Thoracic aorta (tissue), 2 donors: ENCODE results near the gene PCDH9. TPM values are rescaled to one million over a fixed set of nuclear protein-coding genes. Genes with fewer than 3 reads are reported as not detected.

ENCODE experiments used
- ATAC-seq: fragments of 150-250 bp; one replicate; pipeline ENCODE4 v1.8.0; 2017; ENCODE audit warnings: low read depth; ENCODE audit not compliant: insufficient number of reproducible peaks, low FRiP score
- DNase-seq: peaks from one replicate; pipeline ENCODE4 v3.0.0-alpha.2; 2020; ENCODE audit warnings: low spot score
- H3K27ac ChIP-seq, 2 donors: fragments of 200-600 bp; sonication (generic); 1 replicate in 1 of 2; 2 replicates in 1 of 2; pipeline ENCODE4 v1.5.1; 2016; ENCODE audit warnings: mild to moderate bottlenecking in 2 of 2, moderate library complexity in 2 of 2
- H3K27me3 ChIP-seq: fragments of 200-600 bp; sonication (generic); replicated peaks from 2 replicates; pipeline ENCODE4 v1.6.0; 2016; ENCODE audit warnings: mild to moderate bottlenecking; ENCODE audit not compliant: insufficient read depth
- H3K36me3 ChIP-seq: fragments of 200-600 bp; sonication (generic); one replicate; pipeline ENCODE4 v1.5.1; 2016
- H3K4me1 ChIP-seq, 2 donors: fragments of 200-600 bp; sonication (generic); 1 replicate in 1 of 2; 2 replicates in 1 of 2; pipeline versions ENCODE4 v1.5.1 to v1.6.0; 2016; ENCODE audit warnings: low read depth in 2 of 2, mild to moderate bottlenecking in 1 of 2; ENCODE audit not compliant: control insufficient read depth in 1 of 2
- H3K4me3 ChIP-seq: fragments of 200-600 bp; sonication (generic); 2 replicates; pipeline ENCODE4 v1.5.1; 2016; ENCODE audit warnings: mild to moderate bottlenecking
- H3K9me3 ChIP-seq: fragments of 200-600 bp; sonication (generic); 2 replicates; pipeline ENCODE4 v1.5.1; 2016
- CTCF ChIP-seq: fragments of 200-600 bp; sonication (generic); IDR thresholded peaks from one replicate; pipeline ENCODE4 v1.5.1; 2019; ENCODE audit warnings: antibody characterized with exemption
- total RNA-seq, 2 donors: library from RNA; depleted of rRNA; stranded (reverse); fragments of >200 nt; gene quantifications; one replicate each; pipeline versions ENCODE4 v1.1.0 to v1.2.3, GENCODE V29; 2016

Gene PCDH9
- total RNA-seq, 2 donors from 2014 or later, result 12.3 to 15.3 TPM

DNA sequence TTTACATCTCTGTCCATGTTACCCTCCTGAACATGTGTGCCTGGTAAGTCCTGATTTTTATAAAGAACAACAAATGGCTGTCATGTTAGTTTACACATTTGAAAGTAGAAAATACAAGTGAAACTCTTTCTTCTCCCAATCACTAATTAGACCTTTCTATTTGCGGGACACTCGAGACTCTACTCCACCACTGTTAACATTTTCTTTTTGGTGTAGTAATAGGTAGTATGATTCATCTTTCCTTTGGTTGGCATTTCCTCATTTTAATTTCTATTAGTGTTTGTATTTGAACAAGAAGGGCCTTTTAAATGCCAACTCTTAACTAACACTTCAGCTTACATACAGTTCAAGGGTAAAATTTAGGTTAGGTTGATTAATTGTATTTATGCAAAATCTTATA is 371.1 kb downstream of the PCDH9 start:
- Histone ChIP-seq H3K4me3 (no peak overlapping the region), H3K36me3 (no peaks in the 10 kb centered on the region), H3K9me3 (no peaks in the 10 kb centered on the region), H3K27me3 (no peaks in the 10 kb centered on the region), H3K27ac (no peak overlapping the region), H3K4me1 (no peaks in the 10 kb centered on the region)
- TF ChIP-seq CTCF, result no peak
- no peak for ATAC-seq
- no peak for DNase-seq

- H3K4me1 ChIP-seq, result no peaks in the 10 kb centered on the region
- DNase-seq (no peak), ATAC-seq (no peak)
- TF ChIP-seq CTCF, result no peak
- no peaks in the 10 kb centered on the region for H3K9me3 ChIP-seq
- H3K27ac ChIP-seq, result no peak overlapping the region
- no peaks in the 10 kb centered on the region for H3K27me3 ChIP-seq
- no peaks in the 10 kb centered on the region for H3K36me3 ChIP-seq
- H3K4me3 ChIP-seq, result no peak overlapping the region
These were observed 372.0 kb downstream of the PCDH9 start for GRCh38 chr13:66858163-66858562.

GRCh38 chr13:66855131-66855530 is 375.0 kb downstream of the PCDH9 start:
- Histone ChIP-seq H3K9me3 (no peaks in the 10 kb centered on the region), H3K36me3 (no peaks in the 10 kb centered on the region), H3K27ac (no peak overlapping the region), H3K4me1 (no peaks in the 10 kb centered on the region), H3K27me3 (no peaks in the 10 kb centered on the region), H3K4me3 (no peak overlapping the region)
- no peak for DNase-seq
- no peak for ATAC-seq
- no peak for TF ChIP-seq CTCF

- no peaks in the 10 kb centered on the region for H3K4me1 ChIP-seq
- no peak overlapping the region for H3K4me3 ChIP-seq
- no peaks in the 10 kb centered on the region for H3K36me3 ChIP-seq
- ATAC-seq, result no peak
- H3K27me3 ChIP-seq, result no peaks in the 10 kb centered on the region
- H3K9me3 ChIP-seq, result no peaks in the 10 kb centered on the region
- DNase-seq, result no peak
- H3K27ac ChIP-seq, result no peak overlapping the region
- no peak for TF ChIP-seq CTCF
These were observed 376.6 kb downstream of the PCDH9 start for GRCh38 chr13:66853564-66853963.

DNA sequence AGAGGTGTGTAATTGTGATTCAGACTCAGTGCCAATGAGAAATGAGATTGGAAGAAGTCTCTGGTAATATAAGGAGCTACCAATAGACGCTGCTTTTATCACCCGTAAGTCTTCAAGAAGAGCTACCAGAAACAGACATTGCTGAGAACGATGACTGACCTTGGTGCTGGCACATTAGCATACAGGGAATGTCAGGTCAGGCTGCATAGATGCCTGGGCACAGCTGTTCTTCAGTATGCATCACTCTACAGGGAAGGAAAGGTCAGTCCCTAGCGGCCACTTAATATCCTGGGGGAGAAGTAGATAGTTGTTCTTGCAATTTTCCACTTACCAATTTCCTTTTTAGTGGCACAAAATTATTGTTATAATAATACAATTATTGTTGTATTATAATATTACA is 380.4 kb downstream of the PCDH9 start:
- no peak for TF ChIP-seq CTCF
- Histone ChIP-seq H3K27ac (no peak overlapping the region), H3K36me3 (no peaks in the 10 kb centered on the region), H3K9me3 (no peaks in the 10 kb centered on the region), H3K4me3 (no peak overlapping the region), H3K27me3 (no peaks in the 10 kb centered on the region), H3K4me1 (no peaks in the 10 kb centered on the region)
- ATAC-seq, result no peak
- DNase-seq, result no peak
